Cortex of kidney (tissue), 1 donor: ENCODE results near the gene MAP3K9.

Experiments used
- DNase-seq: peaks from one replicate; lab custom pipeline; 2025; lab: John Stamatoyannopoulos, UW

Gene MAP3K9

GRCh38 chr14:70821584-70822529, 12.5 kb upstream of the MAP3K9 start:
- DNase-seq, result no peak

GRCh38 chr14:70816525-70816924, 7.2 kb upstream of the MAP3K9 start:
- DNase-seq, result no peak

GRCh38 chr14:70814466-70814865, 5.2 kb upstream of the MAP3K9 start:
- DNase-seq, result no peak

GRCh38 chr14:70812124-70812818, 3.0 kb upstream of the MAP3K9 start:
- no peak for DNase-seq

GRCh38 chr14:70811578-70811977, 2.3 kb upstream of the MAP3K9 start:
- DNase-seq, result no peak

- DNase-seq, result no peak
These were observed 1.7 kb upstream of the MAP3K9 start for GRCh38 chr14:70811050-70811449.

GRCh38 chr14:70810621-70811020, 1.3 kb upstream of the MAP3K9 start:
- no peak for DNase-seq

- no peak for DNase-seq
These were observed 693 bp downstream of the MAP3K9 start for GRCh38 chr14:70808416-70809224.

- no peak for DNase-seq
These were observed 1.4 kb downstream of the MAP3K9 start for GRCh38 chr14:70807898-70808415.

GRCh38 chr14:70804556-70805162, 4.7 kb downstream of the MAP3K9 start:
- no peak for DNase-seq

GRCh38 chr14:70803321-70804310, 5.7 kb downstream of the MAP3K9 start:
- no peak for DNase-seq

- DNase-seq, result no peak
These were observed 6.9 kb downstream of the MAP3K9 start for GRCh38 chr14:70802379-70802778.

GRCh38 chr14:70801836-70802235, 7.5 kb downstream of the MAP3K9 start:
- no peak for DNase-seq

GRCh38 chr14:70796551-70796950, 12.8 kb downstream of the MAP3K9 start:
- no peak for DNase-seq

- no peak for DNase-seq
These were observed 15.0 kb downstream of the MAP3K9 start for GRCh38 chr14:70794294-70794693.

- no peak for DNase-seq
These were observed 15.7 kb downstream of the MAP3K9 start for GRCh38 chr14:70793637-70794036.

- DNase-seq, result no peak
These were observed 16.4 kb downstream of the MAP3K9 start for GRCh38 chr14:70792939-70793338.

- DNase-seq, result no peak
These were observed 17.3 kb downstream of the MAP3K9 start for GRCh38 chr14:70791971-70792370.

GRCh38 chr14:70789961-70790360, 19.4 kb downstream of the MAP3K9 start:
- DNase-seq, result no peak

GRCh38 chr14:70789361-70789760, 20.0 kb downstream of the MAP3K9 start:
- DNase-seq, result no peak
